ENCODE results near the gene AGFG2. TPM values are rescaled to one million over a fixed set of nuclear protein-coding genes. Genes with fewer than 3 reads are reported as not detected.

AGFG2 gene
- total RNA-seq, 1 experiment from 2014 or later: 6.7 TPM

DNA sequence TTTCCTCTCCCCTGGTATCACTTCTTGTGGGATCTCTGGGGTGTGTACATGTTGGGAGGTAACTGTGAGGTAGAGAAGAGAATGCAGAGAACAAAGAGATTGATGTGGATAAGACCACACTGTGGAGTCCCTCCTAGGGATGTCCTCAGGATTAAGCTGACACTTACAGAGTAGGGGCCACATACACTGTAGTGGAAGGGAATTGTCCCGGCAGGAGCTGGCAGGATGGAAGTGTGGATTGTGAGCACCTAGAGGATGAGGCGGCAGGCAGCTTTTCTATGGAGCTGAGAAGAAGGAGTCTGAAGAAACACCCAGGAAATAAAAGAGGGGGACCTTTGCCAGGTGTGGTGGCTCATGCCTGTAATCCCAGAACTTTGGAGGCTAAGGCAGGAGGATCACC lies 13.5 kb downstream of the AGFG2 start:
- H3K4me3 ChIP-seq (ENCODE audit: low read length): no peak overlapping the region
- H3K4me1 ChIP-seq (ENCODE audit: low read length): peaks cover 10% of the 10 kb centered on the region
- no peak for DNase-seq
- H3K9me3 ChIP-seq (ENCODE audit: low read length): no peaks in the 10 kb centered on the region
- no peaks in the 10 kb centered on the region for H3K27me3 ChIP-seq (ENCODE audit: low read length)
- H3K79me2 ChIP-seq (ENCODE audit: low read length): no peaks in the 10 kb centered on the region
- H3K9ac ChIP-seq (ENCODE audit: low read length): no peak overlapping the region
- no peak overlapping the region for H2AFZ ChIP-seq (ENCODE audit: low read length)
- peaks cover 4% of the 10 kb centered on the region; the same call in 1 of the 2 replicates for H3K36me3 ChIP-seq (ENCODE audit: insufficient read depth, low read length)
- H4K20me1 ChIP-seq (ENCODE audit: insufficient read depth, low read depth, low read length): no peaks in the 10 kb centered on the region
- no peak overlapping the region for H3K4me2 ChIP-seq (ENCODE audit: low read depth, low read length, poor library complexity, severe bottlenecking)
- H3K9me2 ChIP-seq (replicated peaks; ENCODE audit: insufficient read depth, low read length): no peaks in the 10 kb centered on the region
- H3K27ac ChIP-seq (ENCODE audit: low read length): no peak overlapping the region

DNA sequence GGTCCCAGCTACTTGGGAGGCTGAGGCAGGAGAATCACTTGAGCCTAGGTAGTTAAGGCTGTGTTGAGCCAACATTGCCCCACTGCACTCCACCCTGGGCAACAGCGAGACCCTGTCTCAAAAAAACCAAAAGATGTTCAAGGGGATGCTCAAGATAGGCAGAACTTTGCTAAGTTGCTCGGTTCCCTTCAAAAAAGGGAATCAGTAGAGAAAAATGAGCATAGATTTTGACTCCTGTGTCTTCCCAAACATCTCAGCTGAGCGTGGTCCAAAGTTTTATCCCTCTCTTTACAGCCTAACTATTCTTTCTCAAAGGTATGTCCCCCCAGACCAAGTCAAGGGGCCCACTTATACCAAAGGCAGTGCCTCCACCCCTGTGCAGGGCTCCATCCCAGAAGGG lies 14.0 kb downstream of the AGFG2 start:
- Histone ChIP-seq H3K4me2 (ENCODE audit: low read depth, low read length, poor library complexity, severe bottlenecking) (no peak overlapping the region), H3K9ac (ENCODE audit: low read length) (no peak overlapping the region), H4K20me1 (ENCODE audit: insufficient read depth, low read depth, low read length) (no peaks in the 10 kb centered on the region), H3K9me2 (replicated peaks; ENCODE audit: insufficient read depth, low read length) (no peaks in the 10 kb centered on the region), H3K27me3 (ENCODE audit: low read length) (no peaks in the 10 kb centered on the region), H3K79me2 (ENCODE audit: low read length) (no peaks in the 10 kb centered on the region), H3K4me1 (ENCODE audit: low read length) (peaks cover 10% of the 10 kb centered on the region), H2AFZ (ENCODE audit: low read length) (no peak overlapping the region), H3K9me3 (ENCODE audit: low read length) (no peaks in the 10 kb centered on the region), H3K36me3 (ENCODE audit: insufficient read depth, low read length) (peaks cover 4% of the 10 kb centered on the region; the same call in 1 of the 2 replicates), H3K27ac (ENCODE audit: low read length) (no peak overlapping the region), H3K4me3 (ENCODE audit: low read length) (no peak overlapping the region)
- DNase-seq: no peak

DNA sequence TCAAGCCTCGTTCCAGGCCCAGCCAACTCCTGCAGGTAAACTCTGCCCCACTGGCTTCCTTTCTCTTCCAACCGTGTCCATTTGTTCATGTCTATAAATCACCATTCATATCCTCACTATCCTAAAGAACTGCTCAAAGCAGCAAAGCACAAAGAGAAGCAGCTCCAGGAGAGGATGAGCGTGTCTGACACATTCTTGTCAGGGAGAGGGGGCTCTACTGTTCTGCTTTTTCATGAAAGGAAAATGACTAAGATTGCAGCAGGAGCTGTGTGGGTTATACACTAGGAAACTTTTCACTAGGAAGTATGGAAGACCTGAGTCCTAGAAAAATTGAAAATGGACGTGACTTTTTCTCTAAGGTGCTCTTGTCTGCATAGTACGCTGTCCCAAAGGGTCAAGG lies 16.7 kb downstream of the AGFG2 start:
- H3K27ac ChIP-seq (ENCODE audit: low read length): no peak overlapping the region
- no peak overlapping the region for H3K4me3 ChIP-seq (ENCODE audit: low read length)
- no peaks in the 10 kb centered on the region for H3K79me2 ChIP-seq (ENCODE audit: low read length)
- no peaks in the 10 kb centered on the region for H3K9me2 ChIP-seq (replicated peaks; ENCODE audit: insufficient read depth, low read length)
- no peaks in the 10 kb centered on the region for H3K4me1 ChIP-seq (ENCODE audit: low read length)
- no peaks in the 10 kb centered on the region for H3K9me3 ChIP-seq (ENCODE audit: low read length)
- H2AFZ ChIP-seq (ENCODE audit: low read length): no peak overlapping the region
- H3K36me3 ChIP-seq (ENCODE audit: insufficient read depth, low read length): no peaks in the 10 kb centered on the region
- H3K4me2 ChIP-seq (ENCODE audit: low read depth, low read length, poor library complexity, severe bottlenecking): no peak overlapping the region
- H3K9ac ChIP-seq (ENCODE audit: low read length): no peak overlapping the region
- no peak for DNase-seq
- no peaks in the 10 kb centered on the region for H3K27me3 ChIP-seq (ENCODE audit: low read length)
- H4K20me1 ChIP-seq (ENCODE audit: insufficient read depth, low read depth, low read length): no peaks in the 10 kb centered on the region

DNA sequence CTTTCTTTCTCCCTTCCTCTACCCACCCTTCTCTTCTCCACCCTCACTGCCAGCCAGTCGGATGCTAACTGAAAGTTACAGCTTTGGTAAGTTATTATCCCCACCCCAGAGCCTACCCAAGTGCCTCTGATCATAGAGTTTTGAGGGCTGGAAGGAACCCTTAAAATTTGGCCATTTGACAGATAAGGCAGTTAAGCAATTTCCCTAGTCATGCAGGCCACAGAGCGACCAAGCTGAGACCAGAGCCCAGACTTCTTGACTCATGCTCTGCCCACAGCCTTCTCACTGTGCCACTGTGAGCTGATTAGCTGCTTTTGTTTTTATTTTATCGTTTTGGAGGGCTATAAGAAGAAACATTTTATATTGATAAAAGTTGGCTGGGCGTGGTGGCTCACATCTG lies 17.5 kb downstream of the AGFG2 start:
- Histone ChIP-seq H3K79me2 (ENCODE audit: low read length) (no peaks in the 10 kb centered on the region), H4K20me1 (ENCODE audit: insufficient read depth, low read depth, low read length) (no peaks in the 10 kb centered on the region), H2AFZ (ENCODE audit: low read length) (no peak overlapping the region), H3K4me3 (ENCODE audit: low read length) (no peak overlapping the region), H3K4me1 (ENCODE audit: low read length) (no peaks in the 10 kb centered on the region), H3K27ac (ENCODE audit: low read length) (no peak overlapping the region), H3K4me2 (ENCODE audit: low read depth, low read length, poor library complexity, severe bottlenecking) (no peak overlapping the region), H3K9ac (ENCODE audit: low read length) (no peak overlapping the region), H3K9me3 (ENCODE audit: low read length) (no peaks in the 10 kb centered on the region), H3K27me3 (ENCODE audit: low read length) (no peaks in the 10 kb centered on the region), H3K36me3 (ENCODE audit: insufficient read depth, low read length) (no peaks in the 10 kb centered on the region), H3K9me2 (replicated peaks; ENCODE audit: insufficient read depth, low read length) (no peaks in the 10 kb centered on the region)
- no peak for DNase-seq

DNA sequence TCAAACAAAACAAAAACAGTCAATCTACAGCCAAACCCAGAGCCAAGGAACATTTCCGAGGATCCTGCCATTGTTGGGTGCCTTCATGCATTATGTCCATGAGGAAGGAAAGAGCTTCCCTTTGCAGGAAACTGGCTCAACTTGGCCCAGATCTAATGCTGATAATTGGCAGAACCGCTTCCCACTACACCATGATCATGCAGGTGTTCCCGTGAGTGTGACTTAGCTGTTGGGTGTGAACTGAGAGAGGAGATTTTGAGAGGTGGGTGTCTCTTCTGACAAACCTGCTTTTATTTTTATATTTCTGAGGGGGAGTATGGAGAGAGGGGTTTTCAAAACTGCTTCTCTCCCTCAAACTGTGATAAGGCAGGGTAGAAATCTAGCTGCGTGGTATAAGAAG lies 20.1 kb downstream of the AGFG2 start:
- Histone ChIP-seq H3K9me3 (ENCODE audit: low read length) (no peaks in the 10 kb centered on the region), H3K4me1 (ENCODE audit: low read length) (no peaks in the 10 kb centered on the region), H4K20me1 (ENCODE audit: insufficient read depth, low read depth, low read length) (no peaks in the 10 kb centered on the region), H3K36me3 (ENCODE audit: insufficient read depth, low read length) (no peaks in the 10 kb centered on the region), H3K9me2 (replicated peaks; ENCODE audit: insufficient read depth, low read length) (no peaks in the 10 kb centered on the region), H2AFZ (ENCODE audit: low read length) (no peak overlapping the region), H3K27ac (ENCODE audit: low read length) (no peak overlapping the region), H3K9ac (ENCODE audit: low read length) (no peak overlapping the region), H3K4me2 (ENCODE audit: low read depth, low read length, poor library complexity, severe bottlenecking) (no peak overlapping the region), H3K4me3 (ENCODE audit: low read length) (no peak overlapping the region), H3K79me2 (ENCODE audit: low read length) (no peaks in the 10 kb centered on the region), H3K27me3 (ENCODE audit: low read length) (no peaks in the 10 kb centered on the region)
- DNase-seq: no peak

DNA sequence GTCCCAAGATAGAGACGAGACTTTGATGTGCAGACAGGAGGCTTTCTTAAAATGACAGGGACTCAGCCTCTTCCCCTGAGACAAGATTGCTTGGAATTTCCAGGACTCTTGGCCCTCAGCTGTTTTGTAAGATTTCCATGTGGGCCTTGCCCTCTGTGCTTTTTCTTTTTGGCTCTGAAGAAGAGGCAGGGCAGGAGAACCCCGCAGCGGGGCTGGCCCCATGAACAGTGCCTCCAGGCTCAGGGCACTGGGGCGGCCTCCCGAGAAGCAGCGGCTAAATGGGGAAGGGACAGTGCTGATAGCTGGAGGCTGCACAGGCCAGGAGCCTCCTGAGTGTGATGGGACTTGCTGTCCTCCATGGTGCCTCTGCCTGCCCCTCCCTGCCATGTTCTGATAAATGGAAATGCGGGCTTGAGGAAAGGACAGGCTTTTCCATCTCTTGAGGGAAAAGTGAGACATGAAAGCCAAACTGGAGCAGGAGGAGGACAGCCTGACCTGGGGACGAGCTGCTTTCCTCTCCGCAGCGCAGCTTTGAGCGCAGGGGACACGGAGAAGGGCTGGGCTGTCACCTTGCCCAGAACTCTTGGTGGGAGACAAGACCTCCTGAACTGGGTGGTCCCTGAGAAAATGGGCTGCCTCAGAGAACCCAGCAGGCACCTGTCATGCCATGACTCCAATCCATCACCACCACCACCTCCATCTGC lies 22.6 kb downstream of the AGFG2 start:
- no peaks in the 10 kb centered on the region for H3K36me3 ChIP-seq (ENCODE audit: insufficient read depth, low read length)
- no peak overlapping the region for H3K4me2 ChIP-seq (ENCODE audit: low read depth, low read length, poor library complexity, severe bottlenecking)
- no peaks in the 10 kb centered on the region for H4K20me1 ChIP-seq (ENCODE audit: insufficient read depth, low read depth, low read length)
- H2AFZ ChIP-seq (ENCODE audit: low read length): no peak overlapping the region
- no peak overlapping the region for H3K4me3 ChIP-seq (ENCODE audit: low read length)
- no peaks in the 10 kb centered on the region for H3K4me1 ChIP-seq (ENCODE audit: low read length)
- H3K79me2 ChIP-seq (ENCODE audit: low read length): no peaks in the 10 kb centered on the region
- H3K9ac ChIP-seq (ENCODE audit: low read length): no peak overlapping the region
- no peaks in the 10 kb centered on the region for H3K27me3 ChIP-seq (ENCODE audit: low read length)
- no peak overlapping the region for H3K27ac ChIP-seq (ENCODE audit: low read length)
- no peak for DNase-seq
- H3K9me3 ChIP-seq (ENCODE audit: low read length): no peaks in the 10 kb centered on the region
- no peaks in the 10 kb centered on the region for H3K9me2 ChIP-seq (replicated peaks; ENCODE audit: insufficient read depth, low read length)

DNA sequence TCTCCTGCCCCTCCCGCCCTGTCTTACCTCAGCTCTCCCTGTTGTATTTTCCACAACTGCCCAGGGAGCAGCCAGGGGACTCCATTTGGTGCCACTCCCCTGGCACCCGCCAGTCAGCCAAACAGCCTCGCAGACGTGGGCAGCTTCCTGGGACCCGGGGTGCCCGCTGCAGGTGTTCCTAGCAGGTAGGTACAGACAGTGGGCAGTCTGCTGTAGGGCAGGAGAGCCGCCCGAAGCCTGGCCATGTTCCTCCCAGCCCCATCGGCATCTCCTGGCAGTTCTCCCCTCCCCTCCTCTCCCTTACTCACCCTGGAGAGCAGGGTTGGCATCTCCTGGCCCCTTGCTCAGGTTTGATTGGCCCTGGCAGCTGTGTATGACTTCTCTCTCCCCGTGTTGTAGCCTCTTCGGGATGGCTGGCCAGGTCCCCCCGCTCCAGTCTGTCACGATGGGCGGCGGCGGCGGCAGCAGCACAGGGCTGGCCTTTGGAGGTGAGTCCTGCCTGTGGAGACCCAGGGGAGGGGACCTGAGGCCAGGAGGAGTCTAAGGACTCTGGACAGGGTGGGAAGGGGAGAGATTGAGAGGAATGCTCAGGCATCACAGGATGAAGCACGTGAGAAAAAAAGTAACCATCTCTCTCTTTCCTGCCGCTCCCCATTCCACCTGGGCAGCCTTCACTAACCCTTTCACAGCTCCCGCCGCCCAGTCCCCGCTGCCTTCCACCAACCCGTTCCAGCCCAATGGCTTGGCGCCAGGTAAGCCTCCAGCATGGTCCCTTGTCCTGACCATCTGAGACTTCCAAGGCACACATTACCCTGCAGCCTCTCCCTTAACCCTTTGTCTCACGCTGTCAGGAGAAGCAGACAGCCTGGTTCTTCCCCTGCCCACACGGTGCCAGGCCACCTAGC lies 23.4 kb downstream of the AGFG2 start:
- Histone ChIP-seq H3K4me3 (ENCODE audit: low read length) (no peak overlapping the region), H3K9me2 (replicated peaks; ENCODE audit: insufficient read depth, low read length) (no peaks in the 10 kb centered on the region), H3K9ac (ENCODE audit: low read length) (no peak overlapping the region), H3K79me2 (ENCODE audit: low read length) (no peaks in the 10 kb centered on the region), H3K4me2 (ENCODE audit: low read depth, low read length, poor library complexity, severe bottlenecking) (no peak overlapping the region), H3K36me3 (ENCODE audit: insufficient read depth, low read length) (no peaks in the 10 kb centered on the region), H2AFZ (ENCODE audit: low read length) (no peak overlapping the region), H3K27ac (ENCODE audit: low read length) (no peak overlapping the region), H3K27me3 (ENCODE audit: low read length) (no peaks in the 10 kb centered on the region), H3K9me3 (ENCODE audit: low read length) (no peaks in the 10 kb centered on the region), H4K20me1 (ENCODE audit: insufficient read depth, low read depth, low read length) (no peaks in the 10 kb centered on the region), H3K4me1 (ENCODE audit: low read length) (peaks cover 5% of the 10 kb centered on the region)
- no peak for DNase-seq

DNA sequence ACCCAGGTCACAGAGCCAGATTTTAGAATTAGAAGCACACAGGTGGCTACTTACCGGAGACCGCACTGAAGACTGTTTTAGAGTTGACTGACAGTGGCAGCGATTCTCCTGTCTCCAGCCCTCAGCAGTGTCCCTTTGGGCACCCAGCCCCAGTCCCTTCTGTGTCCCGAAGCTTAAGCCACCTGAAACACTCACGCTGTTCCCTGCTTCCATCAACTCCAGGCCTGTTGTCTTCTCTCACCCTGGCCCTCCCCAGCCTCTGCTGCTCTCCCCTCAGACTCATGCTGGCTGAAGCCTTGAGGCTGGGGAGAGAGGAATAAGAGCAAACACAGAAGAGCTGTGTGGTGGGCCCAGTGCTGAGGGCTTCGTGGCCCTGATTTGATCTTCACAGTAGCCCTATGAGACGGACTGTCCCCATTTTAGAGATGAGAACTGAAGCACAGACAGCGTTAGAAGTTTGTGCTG lies 24.1 kb downstream of the AGFG2 start:
- no peaks in the 10 kb centered on the region for H3K27me3 ChIP-seq (ENCODE audit: low read length)
- no peaks in the 10 kb centered on the region for H3K36me3 ChIP-seq (ENCODE audit: insufficient read depth, low read length)
- no peak for DNase-seq
- no peaks in the 10 kb centered on the region for H4K20me1 ChIP-seq (ENCODE audit: insufficient read depth, low read depth, low read length)
- no peak overlapping the region for H3K9ac ChIP-seq (ENCODE audit: low read length)
- H3K4me3 ChIP-seq (ENCODE audit: low read length): no peak overlapping the region
- no peak overlapping the region for H2AFZ ChIP-seq (ENCODE audit: low read length)
- peaks cover 12% of the 10 kb centered on the region for H3K4me1 ChIP-seq (ENCODE audit: low read length)
- H3K9me3 ChIP-seq (ENCODE audit: low read length): no peaks in the 10 kb centered on the region
- no peak overlapping the region for H3K4me2 ChIP-seq (ENCODE audit: low read depth, low read length, poor library complexity, severe bottlenecking)
- no peaks in the 10 kb centered on the region for H3K79me2 ChIP-seq (ENCODE audit: low read length)
- H3K9me2 ChIP-seq (replicated peaks; ENCODE audit: insufficient read depth, low read length): no peaks in the 10 kb centered on the region
- H3K27ac ChIP-seq (ENCODE audit: low read length): no peak overlapping the region

Data from Karpas-422 (cell line).